HG03175 (cell line): ENCODE results near the gene COG2.
"Not testable (repeated sequence)": the region's sequence is repeated elsewhere in the genome, so short reads cannot be mapped to it uniquely, and the experiment has no call there.

ENCODE experiments used
- ATAC-seq: cut with Tn5 transposase; IDR thresholded peaks from one replicate; pipeline ENCODE4 v1.9.1; 2021; ENCODE audit warnings: mild to moderate bottlenecking, moderate library complexity; ENCODE audit not compliant: unreplicated experiment

COG2 gene

GRCh38 chr1:230626232-230626631 lies 16.0 kb upstream of the COG2 start:
- no peak for ATAC-seq

DNA sequence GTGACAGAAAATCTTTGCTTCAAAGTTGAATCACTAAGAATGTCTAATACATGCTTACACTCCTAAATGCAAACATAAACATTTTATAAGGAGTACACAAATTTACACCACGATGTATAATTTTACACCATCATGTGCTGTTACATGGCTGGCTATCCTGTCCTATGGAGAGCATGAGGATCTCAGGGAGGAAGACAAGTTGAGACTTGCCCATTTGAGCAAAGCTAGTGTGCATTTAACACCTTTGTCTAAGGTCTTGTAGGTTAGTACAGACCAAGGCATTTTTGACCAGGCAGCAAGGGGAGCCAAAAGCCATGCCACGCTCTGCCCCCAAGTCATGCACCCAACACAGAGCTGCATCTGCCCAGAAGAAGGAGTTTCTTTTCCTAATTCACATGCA lies 14.5 kb upstream of the COG2 start:
- ATAC-seq = no peak

DNA sequence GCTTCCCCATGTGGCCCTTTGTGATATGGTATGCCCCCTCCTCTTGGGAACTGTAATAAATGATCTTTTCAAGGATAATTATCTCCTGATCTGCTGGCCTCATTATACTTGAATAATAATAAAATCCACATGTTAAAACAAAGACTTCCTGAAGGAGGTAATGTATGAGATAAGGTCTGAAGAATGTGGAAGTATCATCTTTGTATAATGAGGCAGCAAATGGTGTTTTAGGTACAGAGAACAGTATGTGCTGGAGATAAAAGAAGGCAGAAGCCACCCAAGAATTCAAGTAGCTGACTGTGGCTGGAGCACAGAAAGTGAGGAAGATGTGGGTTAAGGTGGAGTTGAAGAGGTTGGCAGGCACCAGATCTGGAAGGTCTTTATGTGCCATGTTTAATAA lies 12.8 kb upstream of the COG2 start:
- no peak for ATAC-seq

- ATAC-seq = no peak
Observed at GRCh38 chr1:230631477-230631876, 10.8 kb upstream of the COG2 start.

DNA sequence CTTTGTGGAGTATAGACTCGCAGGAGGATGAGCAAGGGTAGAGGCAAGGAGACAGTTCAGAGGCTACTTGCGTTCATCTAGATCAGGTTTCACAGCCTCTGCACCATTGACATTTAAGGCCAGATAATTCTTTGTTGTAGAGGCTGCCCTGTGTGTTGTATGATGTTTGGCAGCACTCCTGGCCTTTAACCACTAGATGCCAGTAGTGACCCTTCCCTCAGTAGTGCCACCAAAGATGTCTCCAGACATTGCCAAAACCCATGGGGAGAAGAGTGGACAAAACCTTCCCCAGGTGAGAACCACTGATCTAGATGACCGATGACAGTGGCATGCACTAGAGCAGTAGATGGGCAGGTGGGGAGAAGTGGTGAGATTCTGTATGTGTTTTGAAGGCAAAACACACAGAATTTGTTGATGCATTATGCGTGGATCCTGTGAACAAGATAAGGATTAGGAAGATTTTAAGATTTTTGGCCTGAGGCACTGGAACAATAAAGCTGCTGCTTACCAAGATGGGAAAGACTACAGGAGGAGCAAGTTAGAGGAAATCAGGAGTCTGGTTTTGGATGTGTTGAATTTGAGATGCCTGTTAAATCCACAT lies 9.9 kb upstream of the COG2 start:
- no peak for ATAC-seq

- ATAC-seq = no peak
Observed at GRCh38 chr1:230633469-230633868, 8.8 kb upstream of the COG2 start.

DNA sequence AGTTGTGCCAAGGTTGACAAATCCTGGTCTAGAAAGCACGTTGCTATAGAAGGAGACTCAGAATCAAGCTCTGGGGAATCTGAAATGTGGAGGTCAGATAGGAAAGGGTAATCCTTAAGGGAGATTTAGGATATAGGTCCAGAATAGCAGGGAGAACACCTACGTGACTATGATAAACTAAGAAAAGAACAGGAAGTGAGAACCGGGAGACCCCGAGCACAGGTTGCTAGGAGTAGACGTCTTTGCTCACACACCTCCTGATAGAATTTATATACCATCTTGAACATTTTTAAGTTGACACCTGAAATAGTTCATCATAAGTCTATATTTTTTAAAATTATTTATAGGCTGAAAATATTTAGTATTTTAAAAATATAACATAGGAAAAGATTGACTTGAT lies 7.9 kb upstream of the COG2 start:
- no peak for ATAC-seq

- ATAC-seq = no peak
Observed at GRCh38 chr1:230636575-230637148, 5.6 kb upstream of the COG2 start.

GRCh38 chr1:230639714-230640209 lies 2.5 kb upstream of the COG2 start:
- ATAC-seq = no peak

GRCh38 chr1:230641346-230641745 lies 935 bp upstream of the COG2 start:
- ATAC-seq = no peak

DNA sequence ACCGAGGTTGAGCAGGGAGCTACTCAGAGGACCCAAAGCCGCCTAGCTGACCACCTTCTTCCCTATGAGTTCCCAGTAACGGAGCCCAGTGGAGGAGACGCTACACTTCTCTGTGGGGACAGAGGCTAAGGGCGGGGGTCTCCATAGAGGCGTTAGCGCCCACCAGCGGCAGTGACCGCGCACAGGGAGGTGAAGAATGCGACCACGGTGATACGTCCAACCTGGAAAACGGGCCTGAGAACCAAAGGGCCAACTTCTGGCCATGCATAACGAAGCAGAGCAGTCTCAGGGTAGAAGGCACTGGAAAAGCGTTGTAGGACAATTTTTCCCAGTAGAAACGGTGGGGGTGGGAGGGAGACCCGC lies 400 bp upstream of the COG2 start:
- no peak for ATAC-seq

- no peak for ATAC-seq
Observed at GRCh38 chr1:230643908-230644307, 1.6 kb downstream of the COG2 start.

GRCh38 chr1:230646710-230647302 lies 4.5 kb downstream of the COG2 start:
- ATAC-seq = no peak

DNA sequence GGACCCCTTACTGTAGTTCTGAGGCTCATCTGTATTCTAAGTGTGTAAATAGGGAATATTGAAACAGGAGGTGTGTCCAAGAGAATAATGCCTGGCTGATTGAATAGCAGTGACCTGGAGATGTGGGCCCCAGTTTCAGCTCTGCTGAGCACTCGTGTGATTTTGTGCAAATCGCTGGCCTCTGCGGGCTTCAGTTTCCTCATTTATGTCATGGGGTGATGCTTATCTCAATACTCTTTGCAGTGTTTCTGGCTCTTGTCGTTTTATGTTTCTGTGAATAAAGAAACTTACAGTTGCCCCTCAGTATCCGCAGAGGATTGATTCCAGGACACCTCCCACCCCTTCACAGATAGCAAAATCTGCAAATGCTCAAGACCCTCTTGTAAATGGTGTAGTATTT lies 5.0 kb downstream of the COG2 start:
- no peak for ATAC-seq

DNA sequence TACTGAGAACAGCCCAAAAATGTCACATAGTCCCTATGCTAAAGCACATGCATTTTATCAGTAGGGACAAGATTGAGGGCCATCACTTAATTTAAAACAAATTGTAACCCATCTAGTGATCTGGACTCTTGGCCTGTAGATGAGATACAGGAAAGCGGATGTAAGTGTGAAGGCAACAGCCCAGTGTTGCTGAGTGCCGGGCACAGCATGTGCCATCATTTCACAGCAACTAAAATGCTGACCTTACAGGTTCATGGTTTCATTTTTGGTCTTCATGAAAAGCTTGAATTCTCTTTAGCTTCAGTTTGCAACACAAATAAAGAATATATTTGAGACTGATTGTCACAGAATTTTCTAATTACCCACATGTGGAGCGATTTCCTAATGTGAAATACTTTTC lies 5.8 kb downstream of the COG2 start:
- no peak for ATAC-seq

DNA sequence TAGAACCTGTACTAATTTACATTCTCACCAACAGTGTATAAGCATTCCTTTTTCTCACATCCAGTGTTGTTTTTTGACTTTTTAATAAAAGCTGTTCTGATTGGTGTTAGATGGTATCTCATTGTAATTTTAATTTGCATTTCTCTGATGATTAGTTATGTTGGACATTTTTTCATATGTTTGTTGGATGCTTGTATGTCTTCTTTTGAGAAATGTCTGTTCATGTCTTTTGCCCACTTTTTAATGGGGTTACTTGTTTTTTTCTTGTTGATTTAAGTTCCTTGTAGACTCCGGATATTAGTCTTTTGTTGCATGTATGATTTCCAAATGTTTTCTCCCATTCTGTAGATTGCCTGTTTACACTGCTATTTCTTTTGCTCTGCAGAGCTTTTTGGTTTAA lies 8.0 kb downstream of the COG2 start:
- ATAC-seq = no peak

DNA sequence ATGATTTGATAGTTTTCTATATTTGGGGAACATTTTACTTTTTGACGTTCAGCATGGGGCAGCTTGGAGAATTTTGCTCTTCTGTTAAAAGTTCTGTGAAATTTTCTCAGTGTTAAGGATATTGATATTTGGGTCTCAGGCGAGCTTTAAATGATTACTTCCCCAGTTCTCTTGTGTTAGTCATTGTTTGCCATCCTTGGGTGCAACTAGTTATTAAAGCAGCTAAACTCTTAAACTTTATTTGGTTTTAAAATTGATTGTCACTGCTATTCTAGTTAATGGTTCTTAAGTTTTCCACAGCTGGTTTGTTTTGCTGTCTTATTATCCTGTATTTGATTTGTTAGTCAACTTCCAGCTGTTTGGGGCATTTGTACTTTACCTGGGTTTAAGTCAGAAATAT lies 9.0 kb downstream of the COG2 start:
- no peak for ATAC-seq

GRCh38 chr1:230656719-230657118 lies 14.4 kb downstream of the COG2 start:
- ATAC-seq = not testable (repeated sequence)

GRCh38 chr1:230658103-230658502 lies 15.8 kb downstream of the COG2 start:
- ATAC-seq = not testable (repeated sequence)

- no peak for ATAC-seq
Observed at GRCh38 chr1:230658691-230659090, 16.4 kb downstream of the COG2 start.

- no peak for ATAC-seq
Observed at GRCh38 chr1:230661976-230662375, 19.7 kb downstream of the COG2 start.

DNA sequence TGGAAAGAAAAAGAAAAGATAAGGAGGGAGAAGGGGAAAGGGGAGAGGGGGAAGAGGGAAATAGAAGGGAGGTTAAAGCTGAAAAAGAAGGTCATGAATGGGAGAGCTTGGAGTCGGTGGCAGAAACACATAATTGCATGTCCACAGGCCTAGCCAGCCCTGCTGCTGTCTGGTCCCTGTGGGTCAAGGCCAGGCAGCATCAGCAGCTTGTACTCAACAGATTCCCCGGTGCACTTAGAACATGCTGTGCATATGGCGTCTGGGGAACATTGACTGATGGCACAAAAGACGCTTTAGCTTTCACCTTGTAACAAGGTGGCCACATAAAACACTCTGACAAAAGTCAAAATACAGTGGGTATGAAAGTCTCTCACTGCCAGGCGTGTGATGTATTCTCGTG lies 25.9 kb downstream of the COG2 start:
- ATAC-seq = no peak

DNA sequence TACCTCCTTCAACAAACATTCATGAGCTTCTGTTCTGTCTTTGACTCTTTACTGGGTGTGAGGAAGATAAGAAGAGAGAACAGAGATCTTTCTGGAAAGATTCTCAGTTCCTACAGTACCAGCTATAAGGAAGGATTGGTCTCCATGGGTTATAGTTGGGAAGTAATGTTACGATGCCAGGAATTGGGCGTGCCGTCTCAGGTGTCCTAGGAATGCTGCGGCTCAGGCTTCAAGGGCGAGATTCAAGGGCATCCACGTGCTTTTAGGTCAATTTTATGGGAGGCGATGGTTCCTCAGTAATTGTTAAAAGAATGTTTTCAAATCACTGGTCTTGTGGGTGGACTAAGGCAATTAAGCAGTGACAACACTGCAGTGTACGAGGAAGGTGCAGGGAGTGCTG lies 27.3 kb downstream of the COG2 start:
- no peak for ATAC-seq
